KMS-11 (cell line): ENCODE data around the gene MS4A13.

Experiments
- H2AFZ ChIP-seq: fragments of 200-600 bp; sonication (generic); 2 replicates; pipeline ENCODE4 v1.6.1; 2016; ENCODE audit warnings: antibody characterized with exemption, mixed run types, low read depth
- H3K27ac ChIP-seq: fragments of 200-600 bp; sonication (generic); 2 replicates; pipeline ENCODE4 v1.6.1; 2016; ENCODE audit warnings: mild to moderate bottlenecking, mixed run types
- H3K27me3 ChIP-seq: fragments of 200-600 bp; sonication (generic); 2 replicates; pipeline ENCODE4 v1.6.1; 2017; ENCODE audit warnings: mild to moderate bottlenecking, low read depth, mixed run types, moderate library complexity; ENCODE audit not compliant: insufficient read depth
- H3K36me3 ChIP-seq: fragments of 200-600 bp; sonication (generic); 2 replicates; pipeline ENCODE4 v1.6.1; 2017; ENCODE audit warnings: mild to moderate bottlenecking, mixed run types; ENCODE audit not compliant: insufficient read depth
- H3K4me1 ChIP-seq: fragments of 200-600 bp; sonication (generic); 2 replicates; pipeline ENCODE4 v1.6.1; 2016; ENCODE audit warnings: mild to moderate bottlenecking, low read depth, mixed run types; ENCODE audit not compliant: poor library complexity, severe bottlenecking
- H3K4me2 ChIP-seq: fragments of 200-600 bp; sonication (generic); 2 replicates; pipeline ENCODE4 v1.7.0; 2016; ENCODE audit warnings: mild to moderate bottlenecking, mixed run types
- H3K4me3 ChIP-seq: fragments of 200-600 bp; sonication (generic); IDR thresholded peaks from 2 replicates; pipeline ENCODE4 v1.6.1; 2017; ENCODE audit warnings: low read depth, low read length, mixed read lengths; ENCODE audit not compliant: insufficient read depth
- H3K79me2 ChIP-seq: fragments of 200-600 bp; sonication (generic); 2 replicates; pipeline ENCODE4 v1.6.1; 2016; ENCODE audit warnings: low read depth, mixed run types; ENCODE audit not compliant: insufficient read depth
- H3K9ac ChIP-seq: fragments of 200-600 bp; sonication (generic); 2 replicates; pipeline ENCODE4 v1.6.1; 2016; ENCODE audit warnings: mild to moderate bottlenecking, mixed run types
- H4K20me1 ChIP-seq: fragments of 200-600 bp; sonication (generic); 2 replicates; pipeline ENCODE4 v1.6.1; 2016; ENCODE audit warnings: mild to moderate bottlenecking, mixed run types; ENCODE audit not compliant: insufficient read depth
- TF ChIP-seq, protein P1 (sequence below): fragments of 200-600 bp; sonication (generic); conservative IDR thresholded peaks from 2 replicates; pipeline ENCODE4 v1.6.1; 2017; ENCODE audit warnings: low read depth, mild to moderate bottlenecking, antibody characterized with exemption, low read length, moderate library complexity, mixed read lengths

MS4A13 gene

DNA sequence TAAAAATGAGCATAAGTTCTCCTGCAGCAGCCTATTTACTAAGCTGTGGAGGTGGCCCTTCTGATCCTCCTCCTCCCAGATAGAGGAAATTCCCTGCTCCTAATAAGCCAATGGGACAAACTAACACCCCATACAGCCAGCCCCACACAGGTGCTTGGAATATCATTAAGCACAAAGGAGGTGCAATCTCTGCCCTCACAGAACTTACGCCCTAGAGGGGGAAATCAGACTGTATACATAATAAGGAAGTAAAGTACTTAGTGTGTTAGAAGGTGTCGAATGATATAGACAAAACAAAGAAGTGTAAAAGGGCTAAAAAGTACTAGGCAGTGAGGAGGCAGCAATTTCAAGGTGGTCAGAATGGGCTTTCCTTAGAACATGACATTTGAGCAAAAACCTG lies 16.8 kb upstream of the MS4A13 start:
- TF ChIP-seq, protein P1, sequence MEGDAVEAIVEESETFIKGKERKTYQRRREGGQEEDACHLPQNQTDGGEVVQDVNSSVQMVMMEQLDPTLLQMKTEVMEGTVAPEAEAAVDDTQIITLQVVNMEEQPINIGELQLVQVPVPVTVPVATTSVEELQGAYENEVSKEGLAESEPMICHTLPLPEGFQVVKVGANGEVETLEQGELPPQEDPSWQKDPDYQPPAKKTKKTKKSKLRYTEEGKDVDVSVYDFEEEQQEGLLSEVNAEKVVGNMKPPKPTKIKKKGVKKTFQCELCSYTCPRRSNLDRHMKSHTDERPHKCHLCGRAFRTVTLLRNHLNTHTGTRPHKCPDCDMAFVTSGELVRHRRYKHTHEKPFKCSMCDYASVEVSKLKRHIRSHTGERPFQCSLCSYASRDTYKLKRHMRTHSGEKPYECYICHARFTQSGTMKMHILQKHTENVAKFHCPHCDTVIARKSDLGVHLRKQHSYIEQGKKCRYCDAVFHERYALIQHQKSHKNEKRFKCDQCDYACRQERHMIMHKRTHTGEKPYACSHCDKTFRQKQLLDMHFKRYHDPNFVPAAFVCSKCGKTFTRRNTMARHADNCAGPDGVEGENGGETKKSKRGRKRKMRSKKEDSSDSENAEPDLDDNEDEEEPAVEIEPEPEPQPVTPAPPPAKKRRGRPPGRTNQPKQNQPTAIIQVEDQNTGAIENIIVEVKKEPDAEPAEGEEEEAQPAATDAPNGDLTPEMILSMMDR = no peak
- H3K4me2 ChIP-seq = no peak overlapping the region
- no peaks in the 10 kb centered on the region for H4K20me1 ChIP-seq
- no peaks in the 10 kb centered on the region for H3K4me1 ChIP-seq
- no peak overlapping the region for H3K9ac ChIP-seq
- no peak overlapping the region for H3K27ac ChIP-seq
- no peak overlapping the region for H2AFZ ChIP-seq
- H3K4me3 ChIP-seq = no peak overlapping the region
- no peaks in the 10 kb centered on the region for H3K79me2 ChIP-seq
- H3K27me3 ChIP-seq = no peaks in the 10 kb centered on the region
- H3K36me3 ChIP-seq = no peaks in the 10 kb centered on the region

DNA sequence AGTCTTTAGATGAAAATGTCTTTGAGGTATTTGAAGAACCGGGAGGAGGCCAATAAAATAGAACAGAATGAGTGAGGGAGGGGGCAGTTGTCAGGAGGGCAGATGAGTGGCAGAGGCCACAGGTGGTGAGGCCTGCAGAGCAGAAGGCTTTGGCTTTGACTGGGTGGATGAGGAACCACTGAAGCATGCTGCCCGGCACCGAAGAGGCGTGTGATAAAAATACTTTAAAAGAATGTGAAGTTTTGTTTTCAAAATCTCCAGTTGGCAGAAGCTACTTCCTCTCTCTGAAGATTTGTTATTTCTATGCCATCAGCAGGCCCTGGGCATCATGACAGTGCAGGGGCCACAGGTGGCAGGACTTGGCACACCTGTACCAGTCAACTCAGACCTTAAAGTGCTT lies 16.3 kb upstream of the MS4A13 start:
- TF ChIP-seq, protein P1 = no peak
- no peak overlapping the region for H3K27ac ChIP-seq

DNA sequence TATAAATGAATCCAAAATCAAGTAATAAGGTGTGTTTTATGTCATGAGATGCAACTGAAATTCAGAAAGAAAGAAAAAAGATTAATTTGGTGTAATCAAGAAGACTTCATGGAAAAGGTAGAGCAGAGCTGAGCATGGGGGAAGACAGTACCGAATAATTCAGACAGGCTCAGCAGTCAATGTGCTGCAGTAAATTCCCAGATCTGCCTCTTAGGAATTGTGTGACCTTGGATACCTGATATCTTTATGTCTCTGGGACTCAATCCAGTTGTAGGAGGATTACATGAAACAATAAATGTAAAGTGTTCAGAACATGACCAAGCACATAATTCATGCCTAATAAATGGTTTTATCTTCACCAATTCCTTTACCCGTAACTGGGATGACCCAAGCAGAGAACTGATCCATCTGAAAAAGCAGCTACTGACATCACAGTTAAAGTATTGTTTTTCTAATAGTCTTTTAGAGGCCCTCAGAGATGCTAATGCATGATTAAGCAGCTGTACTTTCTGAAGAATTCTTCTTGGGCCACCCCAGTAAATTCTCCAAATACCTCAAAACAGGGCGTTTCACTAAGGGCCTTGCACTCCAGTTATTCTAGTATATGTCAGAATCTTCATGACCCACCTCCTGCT lies 14.8 kb upstream of the MS4A13 start:
- Histone ChIP-seq H3K79me2 (no peaks in the 10 kb centered on the region), H3K27ac (no peak overlapping the region), H3K27me3 (no peaks in the 10 kb centered on the region), H3K4me1 (peaks cover 15% of the 10 kb centered on the region), H2AFZ (no peak overlapping the region), H3K9ac (no peak overlapping the region), H3K4me3 (no peak overlapping the region), H3K36me3 (no peaks in the 10 kb centered on the region), H4K20me1 (no peaks in the 10 kb centered on the region), H3K4me2 (no peak overlapping the region)
- TF ChIP-seq, protein P1 = no peak

More for the DNA sequence above, 16.3 kb upstream of the MS4A13 start:
- Histone ChIP-seq H2AFZ (no peak overlapping the region), H3K4me2 (no peak overlapping the region), H4K20me1 (no peaks in the 10 kb centered on the region), H3K79me2 (no peaks in the 10 kb centered on the region), H3K4me3 (no peak overlapping the region), H3K36me3 (no peaks in the 10 kb centered on the region), H3K4me1 (peaks cover 4% of the 10 kb centered on the region), H3K27me3 (no peaks in the 10 kb centered on the region), H3K9ac (no peak overlapping the region)

DNA sequence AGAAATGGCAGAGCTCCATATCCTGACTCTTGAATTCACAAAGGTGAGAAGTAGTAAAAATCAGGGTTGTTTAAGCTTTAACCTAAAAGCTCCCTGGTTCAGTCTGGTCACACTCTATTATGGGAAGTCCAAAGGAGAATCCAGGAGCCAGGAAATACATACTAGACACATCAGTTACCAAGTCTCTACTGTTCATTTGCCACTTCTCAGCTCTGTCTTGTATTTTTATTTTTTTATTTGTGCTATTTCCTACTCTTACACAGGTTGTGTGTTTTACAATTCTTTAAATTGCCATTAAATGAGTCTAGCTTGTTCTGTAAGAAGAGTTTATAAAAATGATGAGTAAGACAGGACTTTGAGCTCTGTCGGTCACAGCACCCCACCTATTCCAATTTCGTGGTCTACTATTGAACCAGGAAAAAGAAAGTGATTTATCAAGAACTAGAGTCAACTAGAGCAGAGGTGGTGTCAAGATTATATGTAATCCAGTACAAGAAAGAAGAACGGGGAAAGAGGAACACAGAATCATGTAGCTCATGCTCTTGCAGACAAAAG lies 12.9 kb upstream of the MS4A13 start:
- TF ChIP-seq, protein P1 = no peak
- no peak overlapping the region for H3K4me3 ChIP-seq
- no peaks in the 10 kb centered on the region for H4K20me1 ChIP-seq
- H3K36me3 ChIP-seq = no peaks in the 10 kb centered on the region
- no peaks in the 10 kb centered on the region for H3K79me2 ChIP-seq
- no peak overlapping the region for H3K27ac ChIP-seq
- H3K27me3 ChIP-seq = no peaks in the 10 kb centered on the region
- H3K4me1 ChIP-seq = peaks cover 15% of the 10 kb centered on the region
- H2AFZ ChIP-seq = no peak overlapping the region
- H3K9ac ChIP-seq = no peak overlapping the region
- no peak overlapping the region for H3K4me2 ChIP-seq
